Activated naive CD4-positive, alpha-beta T cell (primary cell): ENCODE measurements around the gene BCAS1.
A peak's percentile ranks its signal among the peaks of the same experiment; 100 is the strongest.

ENCODE experiments used
- DNase-seq, 4 experiments: peaks; one replicate each; lab custom pipeline; 2025; lab: John Stamatoyannopoulos, UW

BCAS1 gene

DNA sequence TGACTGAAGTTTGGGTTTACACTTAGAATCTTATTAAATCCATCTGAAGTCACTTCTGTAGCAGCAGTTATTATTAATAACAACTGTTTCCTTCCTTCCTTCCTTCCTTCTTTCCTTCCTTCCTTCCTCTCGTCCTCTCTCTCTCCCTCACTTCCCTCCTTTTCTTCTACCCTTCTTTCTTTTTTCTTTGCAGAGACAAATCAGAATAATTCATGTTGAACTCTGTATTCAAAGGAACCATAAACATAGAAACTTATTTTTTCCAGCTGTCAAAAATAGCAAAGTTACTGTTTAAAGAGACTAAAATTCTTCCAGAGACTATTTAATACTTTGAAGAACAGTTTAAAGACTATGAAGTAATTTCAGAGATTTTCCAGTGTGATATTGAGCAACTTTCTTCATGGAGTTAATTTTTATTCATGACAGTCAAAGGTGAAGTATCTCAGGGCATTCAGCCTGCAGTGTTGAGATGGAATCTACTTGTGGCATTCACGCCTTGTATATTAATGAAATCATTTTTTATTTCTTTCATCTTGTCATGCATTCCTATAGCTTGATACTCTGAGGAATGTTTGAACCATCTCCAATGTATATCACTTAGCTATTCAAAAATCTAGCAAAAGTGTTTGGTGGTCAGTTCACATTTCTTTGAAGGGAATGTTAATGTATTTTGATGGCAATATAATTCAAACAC is 109.7 kb downstream of the BCAS1 start:
- no peak for DNase-seq

DNA sequence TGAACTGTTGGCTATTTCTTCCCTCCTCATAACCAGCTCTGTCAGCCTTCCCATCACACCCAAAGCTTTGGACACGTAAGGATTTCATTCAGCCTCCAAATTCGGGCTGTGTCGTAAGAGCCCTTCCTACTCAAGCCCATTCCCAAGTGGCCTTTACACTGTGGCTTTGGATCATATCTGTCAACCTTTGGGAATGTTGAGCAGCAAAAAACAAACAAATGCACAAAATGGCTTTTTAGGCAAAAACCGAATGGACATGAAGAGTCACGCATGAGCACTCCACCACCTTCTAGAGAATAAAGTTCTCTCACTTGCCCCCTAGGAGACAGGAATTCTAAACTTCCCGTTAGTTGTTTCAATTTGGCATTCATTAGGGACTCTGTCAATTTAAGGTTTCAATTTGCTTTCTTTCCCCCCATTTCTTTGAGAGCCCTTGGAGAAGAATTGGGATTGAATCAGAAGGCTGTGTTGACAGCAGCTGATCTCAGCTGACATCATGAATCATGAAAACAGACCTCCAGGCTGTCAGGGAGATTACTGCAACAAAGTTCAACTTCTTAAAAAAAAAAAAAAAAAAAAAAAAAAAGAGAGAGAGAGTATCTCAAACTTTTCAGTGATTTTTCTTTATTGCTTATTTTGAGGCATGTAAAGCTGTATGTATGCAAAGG is 110.3 kb downstream of the BCAS1 start:
- DNase-seq = no peak

- no peak for DNase-seq
Measured at GRCh38 chr20:53958260-53958659, 112.1 kb downstream of the BCAS1 start.

GRCh38 chr20:53957451-53958172 is 112.8 kb downstream of the BCAS1 start:
- DNase-seq = no peak

GRCh38 chr20:53956013-53956715 is 114.2 kb downstream of the BCAS1 start:
- DNase-seq = no peak

DNA sequence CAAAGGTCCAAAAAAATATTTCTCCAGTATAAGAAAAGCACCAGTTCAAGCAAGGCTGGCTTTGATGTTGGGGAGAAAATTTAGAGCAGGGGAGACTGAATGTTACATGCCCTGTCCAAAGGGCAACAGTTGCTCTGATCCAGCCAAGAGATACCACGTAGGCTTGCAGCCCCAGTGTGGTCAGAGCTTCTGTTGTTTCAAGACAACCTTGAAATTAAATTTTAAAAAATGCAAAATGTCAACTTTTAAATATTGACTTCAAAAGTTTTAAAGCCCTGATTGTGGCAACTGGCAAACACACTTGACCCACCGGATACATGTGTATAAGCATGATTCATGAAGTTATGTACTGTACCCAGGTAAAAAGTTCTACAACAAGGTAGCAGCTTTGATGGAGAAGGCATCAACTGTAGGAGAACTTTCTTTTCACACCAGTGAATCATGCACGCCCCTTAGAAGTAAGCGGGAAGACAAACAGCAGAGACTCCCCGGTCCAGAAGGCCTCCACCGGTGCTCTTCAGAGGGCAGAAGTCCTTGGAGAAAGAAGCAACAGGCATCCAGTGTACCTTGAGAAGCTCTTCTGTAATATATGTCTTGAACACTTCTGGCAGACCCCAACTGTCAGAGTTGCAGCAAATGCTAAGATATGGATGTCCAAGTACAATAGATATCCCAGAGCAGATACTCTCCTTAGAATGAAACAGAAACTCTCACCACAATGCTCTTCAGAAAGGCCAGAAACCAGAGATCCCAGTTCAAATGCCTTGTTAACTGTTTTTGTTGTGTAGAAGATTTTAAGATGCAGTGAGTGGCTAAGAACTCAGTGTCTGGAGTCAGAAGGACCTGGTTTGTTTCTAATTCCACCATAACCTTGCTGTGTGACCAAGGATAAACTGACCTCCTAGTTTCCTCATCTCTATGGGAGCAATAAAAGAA is 115.4 kb downstream of the BCAS1 start:
- DNase-seq = no peak

DNA sequence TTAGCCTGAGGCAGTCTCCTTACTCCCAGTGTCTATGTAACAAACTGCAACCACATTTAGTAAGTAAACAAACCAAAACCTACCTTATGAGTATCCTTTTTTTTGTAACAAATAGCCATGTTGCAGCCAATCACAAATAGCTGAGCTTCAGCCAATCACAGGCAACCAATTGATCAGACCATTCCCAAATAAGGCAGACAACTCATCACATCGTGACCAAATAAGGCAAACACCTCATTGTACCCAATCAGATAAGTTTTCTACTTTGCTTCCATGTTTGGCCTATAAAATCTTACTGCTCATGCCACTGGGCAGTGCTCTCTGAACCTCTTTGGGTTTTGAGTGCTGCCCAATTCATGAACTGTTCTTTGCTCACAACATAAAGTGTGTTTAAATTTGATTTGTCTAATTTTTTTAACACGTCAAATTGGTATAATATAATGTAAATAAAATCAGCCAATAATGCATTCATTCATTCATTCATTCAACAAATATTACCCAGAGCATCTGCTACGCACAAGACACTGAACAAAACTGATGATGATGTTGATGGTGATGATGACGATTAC is 117.8 kb downstream of the BCAS1 start:
- DNase-seq = no peak

DNA sequence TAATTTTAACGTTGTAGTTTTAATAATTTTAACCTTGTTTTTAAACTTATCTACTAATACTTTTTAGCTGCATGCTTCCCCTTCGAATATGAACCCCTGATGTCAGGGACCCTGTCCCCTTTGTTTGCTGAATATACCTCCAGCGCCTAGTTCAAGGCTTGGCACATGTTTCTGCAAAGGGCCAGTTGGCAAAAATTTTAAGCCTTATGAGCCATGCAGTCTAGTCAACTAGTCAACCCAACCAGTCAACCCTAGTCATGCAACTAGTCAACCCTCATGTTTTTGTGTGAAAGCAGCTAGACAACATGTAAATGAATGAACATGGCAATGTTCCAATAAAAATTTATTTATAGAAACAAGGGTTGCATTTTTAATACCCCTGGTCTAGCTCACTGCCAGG is 119.8 kb downstream of the BCAS1 start:
- no peak for DNase-seq

DNA sequence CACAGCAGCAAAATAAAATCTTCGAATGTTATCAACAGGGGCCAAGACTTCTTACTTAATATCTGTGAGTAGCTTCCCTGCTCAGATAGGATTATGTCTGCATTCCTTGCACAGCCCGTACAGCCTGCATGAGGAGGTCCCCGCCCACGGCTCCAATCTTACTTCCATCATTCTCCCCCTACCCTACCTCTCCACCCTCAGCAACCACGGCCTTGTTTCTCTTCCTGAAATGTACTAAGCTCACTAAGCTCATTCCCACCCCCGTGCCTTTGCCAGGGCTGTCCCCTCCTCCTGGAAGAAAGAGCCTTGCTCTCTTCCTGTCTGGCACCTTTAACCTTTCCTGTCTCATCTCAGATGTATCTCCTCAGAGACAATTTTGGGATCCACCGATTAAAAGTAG is 120.4 kb downstream of the BCAS1 start:
- no peak for DNase-seq

DNA sequence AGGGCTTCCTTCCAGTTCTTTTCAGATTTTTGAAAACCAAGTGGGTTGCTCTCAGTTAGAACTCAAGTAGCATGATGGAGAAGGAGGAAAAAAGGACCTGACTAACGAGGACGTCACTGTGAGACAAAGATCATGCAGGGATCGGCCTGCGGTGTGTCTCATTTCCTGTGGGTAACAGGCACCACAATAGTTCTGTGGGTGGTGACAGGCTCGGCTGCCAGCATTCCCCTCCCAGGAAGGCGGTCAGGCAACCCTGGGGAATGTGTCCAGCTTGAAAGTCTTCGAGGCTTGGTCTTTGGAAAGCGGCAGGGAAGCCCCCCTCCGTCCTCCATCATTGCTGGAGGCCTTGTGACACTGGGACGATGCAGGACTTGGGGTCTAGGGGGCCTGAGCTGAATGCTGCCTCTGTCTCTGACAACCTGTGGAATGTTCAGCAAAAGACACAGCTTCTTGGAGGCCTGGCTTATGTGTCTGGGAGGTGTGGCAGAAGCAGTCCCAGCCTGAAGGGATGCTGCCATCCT is 121.0 kb downstream of the BCAS1 start:
- peak; percentile 25 to 63 (median 44) for DNase-seq

GRCh38 chr20:53948383-53949318 is 121.7 kb downstream of the BCAS1 start:
- no peak for DNase-seq

DNA sequence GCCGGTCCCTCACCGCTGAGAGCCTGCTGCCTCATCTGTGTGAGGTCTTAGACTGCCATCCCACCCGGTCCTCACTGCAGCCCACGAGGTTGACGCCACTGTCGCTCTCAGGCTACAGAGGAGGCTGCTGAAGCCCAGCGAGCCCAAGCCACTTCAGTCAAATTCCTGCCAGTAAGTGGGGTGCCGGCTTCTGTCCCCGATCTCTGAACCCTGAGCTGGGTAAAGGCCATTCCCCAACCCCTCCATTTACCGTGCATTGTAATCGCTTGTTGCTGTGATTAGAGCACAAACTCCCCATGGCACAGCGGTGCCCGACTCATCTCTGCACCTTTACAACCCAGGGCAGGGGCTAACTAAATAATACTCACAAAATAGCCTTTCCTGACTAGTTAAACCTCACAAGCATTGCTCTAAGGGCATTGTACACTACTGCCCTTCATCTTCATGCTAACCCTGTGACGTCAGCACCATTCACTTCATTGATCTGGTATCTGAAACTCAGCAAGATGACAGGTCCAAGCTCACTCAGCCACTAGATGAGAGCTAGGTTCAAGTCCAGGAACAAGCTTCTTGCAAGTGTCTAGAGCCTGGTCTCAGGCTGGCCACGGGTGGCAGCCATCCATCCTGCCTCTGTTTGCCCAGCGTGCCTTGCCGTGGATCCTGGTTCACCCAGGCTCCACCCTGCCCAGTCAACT is 122.7 kb downstream of the BCAS1 start:
- no peak for DNase-seq

GRCh38 chr20:53946106-53946505 is 124.3 kb downstream of the BCAS1 start:
- DNase-seq = no peak

DNA sequence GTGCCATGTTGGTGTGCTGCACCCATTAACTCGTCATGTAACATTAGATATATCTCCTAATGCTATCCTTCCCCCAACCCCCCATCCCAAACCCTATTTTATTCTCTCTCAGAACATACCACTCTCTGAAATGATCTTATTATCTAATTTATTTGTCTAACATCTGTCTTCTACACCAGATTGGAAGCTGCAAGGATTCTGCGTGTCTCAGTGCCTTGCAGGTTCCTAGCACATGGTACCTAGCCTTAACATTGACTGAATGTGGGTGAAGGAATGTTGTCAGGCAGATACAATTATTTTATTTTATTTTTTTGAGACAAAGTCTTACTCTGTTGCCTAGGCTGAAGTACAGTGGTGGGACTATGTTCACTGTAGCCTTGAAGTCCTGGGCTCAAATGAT is 124.9 kb downstream of the BCAS1 start:
- no peak for DNase-seq

DNA sequence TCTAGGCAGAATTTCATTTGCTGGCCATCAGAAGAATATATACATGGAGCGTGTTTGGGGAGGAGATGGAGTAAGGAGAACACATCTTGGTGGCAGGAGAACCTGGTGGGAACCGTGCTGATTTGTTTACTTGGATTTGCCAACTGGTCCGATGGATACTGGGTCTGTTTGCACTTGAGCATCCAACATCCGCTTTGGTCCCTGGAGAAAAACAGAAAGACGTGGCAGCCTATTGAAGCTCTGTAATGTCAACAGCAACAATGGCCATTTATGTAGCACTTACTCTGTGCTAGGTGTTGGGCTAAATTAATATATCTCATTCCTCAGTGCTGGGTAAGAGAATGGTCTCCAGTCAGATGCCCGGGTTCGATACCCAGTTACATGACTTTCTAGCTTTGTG is 125.6 kb downstream of the BCAS1 start:
- DNase-seq = no peak

- DNase-seq = peak in 1 of 4 experiments; percentile 12
Measured at GRCh38 chr20:53943522-53944291, 126.7 kb downstream of the BCAS1 start.

GRCh38 chr20:53942973-53943372 is 127.4 kb downstream of the BCAS1 start:
- DNase-seq = no peak

- no peak for DNase-seq
Measured at GRCh38 chr20:53942472-53942816, 128.0 kb downstream of the BCAS1 start.
